ENCODE measurements around the gene MED15. TPM values are rescaled to one million over a fixed set of nuclear protein-coding genes. Genes with fewer than 3 reads are reported as not detected.

The MED15 gene
- total RNA-seq, 4 donors from 2014 or later, result 33.6 to 65.1 (median 36.1) TPM

DNA sequence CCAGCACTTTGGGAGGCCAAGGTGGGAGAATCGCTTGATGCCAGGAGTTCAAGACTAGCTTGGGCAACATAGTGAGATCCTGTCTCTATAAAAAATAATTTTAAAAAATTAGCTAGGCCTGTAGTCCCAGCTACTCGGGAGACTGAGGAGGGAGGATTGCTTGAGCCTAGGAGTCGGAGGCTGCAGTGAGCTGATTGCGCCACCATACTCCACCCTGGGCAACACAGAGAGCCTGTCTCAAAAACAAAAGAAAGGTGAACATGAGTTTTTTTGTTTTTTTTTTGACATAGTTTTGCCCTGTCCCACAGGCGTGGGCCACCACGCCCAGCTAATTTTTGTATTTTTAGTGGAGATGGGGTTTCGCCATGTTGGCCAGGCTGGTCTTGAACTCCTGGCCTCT lies 17.6 kb downstream of the MED15 start:
- peaks cover 13 to 23% of the 10 kb centered on the region in 2 donors for H3K4me1 ChIP-seq
- intact Hi-C loops (cut with DNase I), result no loop called here
- WGBS, 2 donors, result 96 to 97% methylated on average over 7 of the region's 7 CpGs
- TF ChIP-seq, protein P1, sequence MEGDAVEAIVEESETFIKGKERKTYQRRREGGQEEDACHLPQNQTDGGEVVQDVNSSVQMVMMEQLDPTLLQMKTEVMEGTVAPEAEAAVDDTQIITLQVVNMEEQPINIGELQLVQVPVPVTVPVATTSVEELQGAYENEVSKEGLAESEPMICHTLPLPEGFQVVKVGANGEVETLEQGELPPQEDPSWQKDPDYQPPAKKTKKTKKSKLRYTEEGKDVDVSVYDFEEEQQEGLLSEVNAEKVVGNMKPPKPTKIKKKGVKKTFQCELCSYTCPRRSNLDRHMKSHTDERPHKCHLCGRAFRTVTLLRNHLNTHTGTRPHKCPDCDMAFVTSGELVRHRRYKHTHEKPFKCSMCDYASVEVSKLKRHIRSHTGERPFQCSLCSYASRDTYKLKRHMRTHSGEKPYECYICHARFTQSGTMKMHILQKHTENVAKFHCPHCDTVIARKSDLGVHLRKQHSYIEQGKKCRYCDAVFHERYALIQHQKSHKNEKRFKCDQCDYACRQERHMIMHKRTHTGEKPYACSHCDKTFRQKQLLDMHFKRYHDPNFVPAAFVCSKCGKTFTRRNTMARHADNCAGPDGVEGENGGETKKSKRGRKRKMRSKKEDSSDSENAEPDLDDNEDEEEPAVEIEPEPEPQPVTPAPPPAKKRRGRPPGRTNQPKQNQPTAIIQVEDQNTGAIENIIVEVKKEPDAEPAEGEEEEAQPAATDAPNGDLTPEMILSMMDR (IDR thresholded peaks at IDR 0.05), result no peak
- no peak for TF ChIP-seq POLR2A (IDR thresholded peaks at IDR 0.05)
- no peak for DNase-seq
- H3K36me3 ChIP-seq, result peaks cover 0 to 5% of the 10 kb centered on the region in 2 donors
- H3K9me3 ChIP-seq, result no peaks in the 10 kb centered on the region
- H3K27ac ChIP-seq, result no peak overlapping the region
- no peak overlapping the region for H3K4me3 ChIP-seq (replicated peaks in 1 of 3)
- H3K27me3 ChIP-seq, result no peaks in the 10 kb centered on the region

DNA sequence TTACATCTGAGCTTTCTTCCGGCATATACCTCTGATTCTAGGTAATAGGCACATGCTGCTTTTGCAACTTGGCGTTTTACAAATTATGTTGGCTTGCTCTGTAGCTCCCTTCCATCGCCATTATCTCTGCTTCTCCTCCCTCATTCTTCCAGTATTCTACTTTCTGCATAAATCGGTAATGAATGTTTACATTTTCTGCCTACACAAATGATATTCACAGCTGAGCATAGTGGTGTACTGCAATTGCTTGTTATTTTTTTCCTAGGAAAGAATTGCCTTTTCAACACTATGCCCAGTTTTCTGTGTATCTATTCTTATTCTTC lies 18.9 kb downstream of the MED15 start:
- intact Hi-C loops (cut with DNase I), result no loop called here
- TF ChIP-seq, protein P1 (IDR thresholded peaks at IDR 0.05), result no peak
- no peak for TF ChIP-seq POLR2A (IDR thresholded peaks at IDR 0.05)
- peaks cover 0 to 5% of the 10 kb centered on the region in 2 donors for H3K36me3 ChIP-seq
- H3K9me3 ChIP-seq, result no peaks in the 10 kb centered on the region
- H3K4me3 ChIP-seq (replicated peaks in 1 of 3), result no peak overlapping the region
- 87 to 93% methylated on average over 4 of the region's 4 CpGs for WGBS, 2 donors
- H3K4me1 ChIP-seq, result peaks cover 26 to 35% of the 10 kb centered on the region in 2 donors
- H3K27ac ChIP-seq, result no peak overlapping the region
- no peaks in the 10 kb centered on the region for H3K27me3 ChIP-seq
- DNase-seq, result no peak

DNA sequence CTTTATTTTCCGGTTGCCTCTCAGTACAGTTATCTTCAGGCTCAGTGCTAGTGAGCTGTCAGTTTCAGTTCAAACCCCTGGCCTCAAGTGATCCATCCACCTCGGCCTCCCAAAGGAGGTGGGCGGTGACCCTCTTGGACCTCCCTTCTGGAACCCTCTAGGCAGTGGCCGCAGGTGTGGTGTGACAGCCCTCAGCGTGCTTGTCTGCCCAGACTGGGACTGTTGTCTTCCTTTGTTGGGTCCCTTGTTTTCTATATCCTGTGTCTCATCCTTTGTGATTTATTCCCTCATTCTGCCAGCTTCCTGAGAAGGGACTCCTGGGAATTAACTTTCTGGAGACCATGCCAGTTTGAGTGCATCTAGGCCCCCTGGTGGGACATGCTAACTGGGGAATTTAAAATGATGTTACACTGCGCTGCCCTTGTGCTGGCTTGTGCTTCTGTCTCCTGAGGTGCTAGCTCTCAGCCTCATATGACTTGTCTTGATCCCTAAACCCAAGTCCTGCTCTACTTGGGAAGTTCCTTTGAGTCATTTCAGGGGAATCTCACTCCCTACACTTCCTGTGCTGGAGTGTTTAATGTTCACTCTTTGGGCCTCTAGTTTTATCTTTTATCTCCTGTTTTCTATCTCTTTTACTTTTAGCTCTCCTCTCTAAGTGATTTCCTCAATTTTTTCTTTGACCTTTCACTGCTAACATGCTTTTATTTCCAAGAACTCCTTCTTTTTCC lies 19.4 kb downstream of the MED15 start:
- H3K4me1 ChIP-seq, result peaks cover 31 to 41% of the 10 kb centered on the region in 2 donors
- no peak for TF ChIP-seq POLR2A (IDR thresholded peaks at IDR 0.05)
- TF ChIP-seq, protein P1 (IDR thresholded peaks at IDR 0.05), result no peak
- no peak overlapping the region for H3K27ac ChIP-seq
- H3K36me3 ChIP-seq, result peaks cover 0 to 5% of the 10 kb centered on the region in 2 donors
- no peak overlapping the region for H3K4me3 ChIP-seq (replicated peaks in 1 of 3)
- H3K27me3 ChIP-seq, result no peaks in the 10 kb centered on the region
- no peak for DNase-seq
- intact Hi-C loops (cut with DNase I), result no loop called here
- H3K9me3 ChIP-seq, result no peaks in the 10 kb centered on the region
- WGBS, 2 donors, result 74 to 79% methylated on average over 6 of the region's 6 CpGs

DNA sequence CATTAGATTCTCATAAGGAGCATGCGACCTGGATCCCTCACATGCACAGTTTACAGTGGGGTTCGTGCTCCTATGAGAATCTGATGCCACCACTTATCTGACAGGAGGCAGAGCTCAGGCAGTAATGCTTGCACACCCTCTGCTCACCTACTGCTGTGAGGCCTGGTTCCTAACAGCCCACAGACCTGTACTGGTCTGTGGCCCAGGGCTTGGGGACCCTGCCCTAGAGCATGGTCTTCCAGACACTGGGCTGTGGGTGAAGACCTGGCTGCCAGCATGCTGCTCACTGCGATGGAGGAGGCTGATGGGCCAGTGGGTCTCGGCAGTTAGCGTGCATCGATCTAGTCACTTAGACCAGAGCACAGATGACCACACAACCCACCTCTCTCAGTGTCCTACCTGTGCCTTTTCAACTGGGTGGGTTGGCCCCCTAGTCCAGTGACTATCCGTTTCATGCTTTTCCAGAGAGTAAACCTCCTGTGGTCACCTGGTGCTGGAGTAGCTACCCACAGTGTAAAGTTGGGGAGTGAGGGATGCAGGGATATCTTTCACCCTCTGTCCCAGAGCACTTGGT lies 21.1 kb downstream of the MED15 start:
- Histone ChIP-seq H3K27ac (no peak overlapping the region), H3K27me3 (no peaks in the 10 kb centered on the region), H3K36me3 (peaks cover 0 to 5% of the 10 kb centered on the region in 2 donors), H3K9me3 (no peaks in the 10 kb centered on the region), H3K4me3 (replicated peaks in 1 of 3) (no peak overlapping the region), H3K4me1 (peaks cover 39 to 54% of the 10 kb centered on the region in 2 donors)
- intact Hi-C loops (cut with DNase I), result no loop called here
- TF ChIP-seq, protein P1 (IDR thresholded peaks at IDR 0.05), result no peak
- TF ChIP-seq POLR2A (IDR thresholded peaks at IDR 0.05), result no peak
- WGBS, 2 donors, result 95 to 98% methylated on average over 6 to 7 of the region's 7 CpGs
- no peak for DNase-seq
